GM18511 (cell line): Measurements from ENCODE around the gene CATSPERZ.
"Not testable (repeated sequence)": the region's sequence is repeated elsewhere in the genome, so short reads cannot be mapped to it uniquely, and the experiment has no call there.

Source experiments
- ATAC-seq: cut with Tn5 transposase; IDR thresholded peaks from one replicate; pipeline ENCODE4 v1.9.1; 2021; ENCODE audit warnings: mild to moderate bottlenecking, moderate library complexity; ENCODE audit not compliant: unreplicated experiment

CATSPERZ gene

DNA sequence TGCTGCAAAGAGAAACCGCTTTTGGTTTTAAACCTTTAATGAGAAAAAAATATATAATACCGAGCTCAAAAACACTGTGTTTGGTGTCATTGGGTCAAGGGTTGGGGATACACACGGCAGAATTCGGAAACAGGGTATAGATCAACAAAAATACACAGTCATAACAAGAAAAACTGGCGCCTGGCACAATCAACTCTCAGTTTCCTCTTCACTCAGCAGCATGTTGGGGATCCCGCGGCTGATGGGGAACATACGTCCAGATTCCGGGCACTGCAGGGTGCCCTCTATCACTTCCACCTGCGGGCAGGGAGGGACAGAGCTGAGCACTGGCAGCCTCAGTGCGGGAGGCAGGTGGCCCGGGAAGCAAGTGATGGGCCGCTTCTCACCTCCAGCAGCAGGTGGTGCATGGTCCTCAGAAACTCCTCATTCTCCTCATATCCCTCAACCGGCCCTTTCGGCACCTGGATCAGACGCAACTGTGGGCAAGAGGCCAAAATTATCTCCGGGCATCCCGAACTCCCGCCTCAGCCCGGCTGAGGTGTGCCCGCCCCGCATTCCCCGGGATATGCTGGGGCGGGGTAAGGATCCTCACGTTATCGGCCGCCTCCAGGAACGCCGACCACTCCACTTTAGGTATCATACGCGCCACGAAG lies 16.6 kb downstream of the CATSPERZ start:
- peak; percentile 3 for ATAC-seq

DNA sequence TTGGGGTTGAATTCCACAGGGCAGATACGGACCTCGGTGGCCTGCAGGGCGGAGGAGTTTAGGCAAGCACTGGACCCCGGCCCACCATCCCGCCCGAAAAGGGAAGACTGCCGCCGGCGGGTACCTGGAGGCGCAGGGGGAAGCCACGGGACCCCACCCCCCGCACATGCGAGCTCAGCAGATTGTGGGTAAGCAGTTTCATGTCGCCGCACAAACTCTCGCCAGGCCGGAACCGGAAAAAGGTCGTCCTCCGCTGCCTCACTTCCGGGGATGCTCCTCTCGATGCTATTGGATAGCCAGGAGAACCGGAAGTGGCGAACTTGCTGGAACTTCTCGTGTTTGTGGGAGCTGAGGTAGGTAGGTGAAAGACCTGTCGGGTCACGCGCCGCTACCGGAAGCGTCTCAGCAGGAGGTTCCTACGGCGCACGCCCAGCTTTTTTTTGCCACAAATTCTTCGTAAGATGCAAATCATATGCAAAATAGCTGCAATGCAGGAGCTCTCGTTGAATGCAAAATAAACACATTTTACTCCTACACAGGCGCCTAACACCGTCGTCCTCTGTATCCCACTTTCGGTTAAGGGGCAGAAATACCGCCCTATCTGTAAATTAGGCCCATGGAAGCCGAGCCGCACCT lies 17.3 kb downstream of the CATSPERZ start, which contains the start of gene TRMT112:
Gene TRMT112, minus strand, starts transcription at position 235 of the 636 bp plus-strand sequence. Its CDS starts 33 bp downstream, at position 202.
- peak; percentile 70 for ATAC-seq

DNA sequence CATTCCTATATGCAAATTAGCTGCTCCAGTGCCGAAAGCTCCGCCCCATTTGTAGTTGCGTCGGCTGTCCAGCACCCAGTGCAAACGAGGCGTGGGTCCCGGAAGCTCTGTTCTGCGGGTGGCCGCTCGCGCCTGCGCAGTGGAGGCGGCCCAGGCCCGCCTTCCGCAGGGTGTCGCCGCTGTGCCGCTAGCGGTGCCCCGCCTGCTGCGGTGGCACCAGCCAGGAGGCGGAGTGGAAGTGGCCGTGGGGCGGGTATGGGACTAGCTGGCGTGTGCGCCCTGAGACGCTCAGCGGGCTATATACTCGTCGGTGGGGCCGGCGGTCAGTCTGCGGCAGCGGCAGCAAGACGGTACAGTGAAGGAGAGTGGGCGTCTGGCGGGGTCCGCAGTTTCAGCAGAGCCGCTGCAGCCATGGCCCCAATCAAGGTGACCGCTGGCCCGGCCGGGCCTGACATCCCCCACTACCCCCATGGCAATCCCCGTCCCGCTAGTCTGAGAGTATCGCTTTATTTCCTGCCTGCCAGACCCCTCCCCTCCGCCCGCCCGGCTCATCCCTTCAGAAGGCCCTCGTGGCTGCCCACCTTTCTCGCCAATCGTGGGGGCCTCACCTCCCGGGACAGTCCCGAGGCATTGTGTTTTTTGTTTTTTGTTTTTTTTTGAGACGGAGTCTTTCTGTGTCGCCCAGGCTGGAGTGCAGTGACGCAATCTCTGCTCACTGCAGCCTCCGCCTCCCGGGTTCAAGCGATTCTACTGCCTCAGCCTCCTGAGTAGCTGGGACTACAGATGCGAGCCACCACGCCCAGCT lies 18.0 kb downstream of the CATSPERZ start, which contains the start of gene PRDX5:
Gene PRDX5, plus strand, starts transcription at position 161 of the 805 bp plus-strand sequence. Its CDS starts 95 bp downstream, at position 256.
- peak; percentile 77 for ATAC-seq

DNA sequence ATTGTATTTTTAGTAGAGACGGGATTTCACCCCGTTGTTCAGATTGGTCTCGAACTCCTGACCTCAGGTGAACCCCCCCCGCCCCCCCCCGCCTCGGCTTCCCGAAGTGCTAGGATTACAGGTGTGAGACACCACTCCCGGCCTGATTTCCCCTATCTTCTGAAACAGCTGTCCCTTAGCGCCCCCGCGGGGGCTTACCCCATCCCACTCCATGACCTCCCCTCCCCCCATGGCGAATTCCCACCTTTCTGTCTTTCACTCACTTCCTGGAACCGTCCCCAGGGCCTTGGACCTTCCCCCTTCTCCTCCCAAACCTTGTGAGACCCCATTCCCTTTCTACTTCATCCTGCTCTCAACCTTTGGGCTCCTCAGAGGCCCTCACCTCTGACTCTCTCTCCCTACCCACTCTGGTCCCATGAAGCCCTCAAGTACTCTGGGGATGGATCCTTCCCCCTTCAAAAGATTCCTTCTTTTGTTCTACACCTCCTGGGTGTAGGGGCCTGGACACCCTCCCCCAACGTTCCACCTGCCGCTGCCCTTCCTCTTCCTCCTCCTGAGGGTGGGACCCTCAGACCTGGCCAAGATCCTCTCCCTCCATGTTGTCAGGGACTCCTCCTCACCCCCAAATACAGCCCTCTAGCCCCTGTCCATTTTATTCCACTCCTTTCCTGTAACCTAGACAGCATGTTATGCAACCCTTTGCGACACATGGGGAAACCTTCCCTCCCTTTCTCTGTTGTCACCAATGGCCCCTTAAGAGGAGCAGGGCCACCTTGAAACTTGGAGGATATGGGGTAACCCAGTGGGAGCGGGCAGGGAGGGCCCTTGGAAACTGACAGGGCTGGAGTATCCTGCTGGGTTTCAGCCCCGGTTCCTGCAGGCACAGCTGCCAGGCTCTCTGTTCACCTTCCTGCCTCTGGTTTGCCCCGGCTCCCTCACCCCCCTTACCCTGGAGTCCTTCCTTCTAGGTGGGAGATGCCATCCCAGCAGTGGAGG lies 18.9 kb downstream of the CATSPERZ start:
- no peak for ATAC-seq

DNA sequence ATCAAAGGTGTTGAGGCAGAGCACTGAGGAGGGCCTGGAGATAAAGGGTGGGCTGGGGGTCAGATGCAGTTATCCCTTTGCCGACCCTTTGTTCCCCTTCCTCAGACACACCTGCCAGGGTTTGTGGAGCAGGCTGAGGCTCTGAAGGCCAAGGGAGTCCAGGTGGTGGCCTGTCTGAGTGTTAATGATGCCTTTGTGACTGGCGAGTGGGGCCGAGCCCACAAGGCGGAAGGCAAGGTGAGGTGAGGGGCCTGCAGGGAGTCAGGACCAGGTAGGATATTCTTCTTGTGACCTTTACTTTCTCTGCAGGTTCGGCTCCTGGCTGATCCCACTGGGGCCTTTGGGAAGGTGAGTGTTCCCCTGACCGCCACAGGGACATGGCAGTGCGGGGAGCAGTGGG lies 20.4 kb downstream of the CATSPERZ start:
- ATAC-seq: no peak

DNA sequence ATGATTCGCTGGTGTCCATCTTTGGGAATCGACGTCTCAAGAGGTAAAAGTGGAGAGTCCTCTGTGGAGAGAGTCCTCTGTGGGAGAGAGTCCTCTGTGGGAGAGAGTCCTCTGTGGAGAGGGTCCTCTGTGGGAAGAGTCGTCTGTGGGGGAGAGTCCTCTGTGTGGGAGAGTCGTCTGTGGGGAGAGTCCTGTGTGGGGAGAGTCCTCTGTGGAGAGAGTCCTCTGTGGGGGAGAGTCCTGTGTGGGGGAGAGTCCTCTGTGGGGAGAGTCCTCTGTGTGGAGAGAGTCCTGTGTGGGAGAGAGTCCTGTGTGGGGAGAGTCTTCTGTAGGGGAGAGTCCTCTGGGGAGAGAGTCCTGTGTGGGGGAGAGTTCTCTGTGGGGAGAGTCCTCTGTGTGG lies 20.9 kb downstream of the CATSPERZ start:
- no peak for ATAC-seq

DNA sequence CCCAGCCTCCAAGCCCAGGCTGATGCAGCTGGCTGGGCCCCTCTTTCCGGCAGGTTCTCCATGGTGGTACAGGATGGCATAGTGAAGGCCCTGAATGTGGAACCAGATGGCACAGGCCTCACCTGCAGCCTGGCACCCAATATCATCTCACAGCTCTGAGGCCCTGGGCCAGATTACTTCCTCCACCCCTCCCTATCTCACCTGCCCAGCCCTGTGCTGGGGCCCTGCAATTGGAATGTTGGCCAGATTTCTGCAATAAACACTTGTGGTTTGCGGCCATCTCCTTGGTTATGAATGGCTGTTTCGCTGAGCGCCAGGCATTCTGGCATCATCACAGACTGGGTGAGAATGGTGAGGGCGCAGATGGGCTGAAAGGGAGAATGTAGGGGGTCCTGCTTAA lies 21.4 kb downstream of the CATSPERZ start:
- no peak for ATAC-seq

DNA sequence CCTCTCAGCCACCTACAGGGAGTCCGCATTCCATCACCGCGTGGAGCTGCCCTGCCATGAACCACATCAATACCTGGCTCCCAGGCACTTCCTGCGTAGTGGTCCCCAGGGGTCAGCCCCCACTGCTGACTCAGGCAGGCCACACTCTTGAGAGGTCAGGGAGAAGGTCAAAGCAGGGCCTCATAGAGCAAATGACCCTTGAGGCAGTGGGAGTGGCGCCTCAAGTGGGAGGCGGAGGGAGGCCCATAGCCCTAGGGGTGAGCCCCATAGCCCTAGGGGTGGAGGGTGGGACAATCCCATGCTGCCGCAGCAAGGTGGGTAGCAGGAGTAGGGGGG lies 22.7 kb downstream of the CATSPERZ start:
- no peak for ATAC-seq

DNA sequence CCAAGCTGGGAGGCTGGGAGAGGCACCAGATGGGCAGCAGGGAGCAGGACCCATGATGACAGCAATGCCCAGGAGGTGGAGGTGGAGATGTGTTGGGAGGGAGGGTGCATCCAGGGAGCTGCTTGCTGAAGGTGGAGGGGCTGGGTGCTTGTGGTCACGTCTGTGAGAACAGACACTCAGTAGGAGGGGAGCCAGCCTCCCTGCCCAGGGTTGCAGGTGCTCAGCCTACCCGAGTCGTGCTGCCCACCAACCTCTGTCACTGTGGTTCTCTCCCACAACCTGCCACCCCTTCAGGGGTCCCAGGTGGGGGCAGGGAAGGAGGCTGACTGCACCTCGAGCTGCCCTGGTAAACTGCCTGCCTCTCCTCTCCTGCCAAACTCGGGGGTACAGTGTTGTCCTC lies 23.2 kb downstream of the CATSPERZ start:
- no peak for ATAC-seq

DNA sequence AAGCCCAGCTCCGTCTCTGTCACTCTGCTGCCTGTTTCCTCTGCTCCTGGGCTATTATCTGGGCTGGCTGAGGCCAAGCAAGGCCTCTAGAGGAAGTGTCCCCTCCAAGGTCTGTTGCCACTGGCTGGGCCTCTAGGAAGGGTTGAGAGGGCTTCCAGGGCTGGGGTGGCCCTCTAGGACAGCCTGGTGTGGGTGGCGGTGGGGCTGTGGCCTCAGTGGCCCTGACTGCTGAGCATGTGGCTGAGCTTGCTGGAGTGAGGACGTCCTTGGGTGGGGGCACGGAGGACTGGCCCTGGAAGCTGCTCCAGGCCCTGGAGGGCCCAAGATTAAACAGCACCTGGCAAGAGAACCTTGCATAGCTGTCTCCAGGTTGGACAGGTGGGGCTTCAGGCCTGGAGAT lies 23.8 kb downstream of the CATSPERZ start:
- ATAC-seq: not testable (repeated sequence)

DNA sequence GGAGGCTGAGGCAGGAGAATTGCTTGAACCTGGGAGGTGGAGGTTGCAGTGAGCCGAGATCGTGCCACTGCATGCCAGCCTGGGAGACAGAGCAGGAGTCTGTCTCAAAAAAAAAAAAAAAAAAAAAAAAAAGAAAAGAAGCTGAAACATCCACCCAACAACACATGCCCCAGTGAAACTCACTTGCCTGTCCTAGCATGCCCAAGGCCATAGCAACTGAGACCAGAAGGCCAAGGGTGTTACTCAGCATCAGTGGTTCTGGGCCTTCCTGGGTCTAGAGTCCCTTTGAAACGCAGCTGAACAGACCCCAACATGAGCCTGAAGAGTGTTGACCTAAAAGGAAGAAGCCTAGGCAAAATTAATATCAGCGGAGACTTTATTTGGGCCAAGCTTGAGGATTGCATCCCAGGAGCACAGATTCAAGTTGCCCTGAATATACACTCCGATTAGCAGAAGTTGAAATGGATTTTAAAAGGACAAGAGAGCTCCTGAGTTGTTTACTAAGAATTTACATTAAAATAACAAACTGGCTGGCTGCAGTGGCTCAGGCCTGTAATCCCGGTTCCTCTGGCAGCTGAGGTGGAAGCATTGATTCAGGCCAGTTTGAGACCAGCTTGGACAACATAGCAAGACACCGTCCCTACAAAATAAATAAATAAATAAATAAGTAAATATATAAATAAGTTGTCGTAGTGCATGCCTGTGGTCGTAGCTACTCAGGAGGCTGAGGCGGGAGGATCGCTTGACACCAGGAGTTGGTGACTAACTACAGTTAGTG lies 24.7 kb downstream of the CATSPERZ start:
- no peak for ATAC-seq

DNA sequence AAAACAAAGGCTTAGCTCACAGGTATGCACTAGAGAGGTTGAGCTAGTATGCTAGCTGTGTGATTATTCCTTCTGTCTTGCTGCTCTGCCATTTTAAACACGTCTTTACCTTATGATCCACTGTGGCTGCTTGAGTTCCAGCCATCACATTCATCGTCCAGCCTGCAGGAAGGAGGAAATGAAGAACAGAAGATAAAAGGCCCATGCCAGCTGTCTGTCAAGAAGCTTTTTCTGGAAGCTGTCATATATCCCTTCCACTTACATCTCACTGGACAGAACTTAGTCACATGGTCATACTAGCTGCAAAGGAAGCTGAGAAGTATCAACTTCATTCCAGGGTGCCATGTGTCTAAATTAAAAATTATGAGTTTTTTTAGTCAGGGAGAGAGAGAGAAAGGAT lies 27.2 kb downstream of the CATSPERZ start:
- ATAC-seq: no peak

DNA sequence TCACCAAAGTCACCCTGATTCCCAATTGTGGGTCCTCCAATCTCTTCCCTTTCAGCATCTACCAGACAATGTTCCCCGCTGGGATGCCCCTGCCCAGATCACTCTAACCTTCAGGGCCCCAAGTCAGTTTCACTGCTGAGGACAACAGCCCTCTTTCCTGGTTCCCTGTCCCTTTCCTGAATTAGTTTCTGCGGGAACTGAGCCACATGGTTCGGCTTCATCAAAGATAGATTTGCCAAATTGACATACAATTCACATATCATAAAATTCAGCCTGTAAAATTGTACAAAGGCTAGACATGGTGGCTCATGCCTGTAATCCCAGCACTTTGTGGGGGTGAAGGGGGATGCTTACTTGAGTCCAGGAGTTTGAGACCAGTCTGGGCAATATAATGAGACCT lies 27.8 kb downstream of the CATSPERZ start:
- ATAC-seq: no peak

DNA sequence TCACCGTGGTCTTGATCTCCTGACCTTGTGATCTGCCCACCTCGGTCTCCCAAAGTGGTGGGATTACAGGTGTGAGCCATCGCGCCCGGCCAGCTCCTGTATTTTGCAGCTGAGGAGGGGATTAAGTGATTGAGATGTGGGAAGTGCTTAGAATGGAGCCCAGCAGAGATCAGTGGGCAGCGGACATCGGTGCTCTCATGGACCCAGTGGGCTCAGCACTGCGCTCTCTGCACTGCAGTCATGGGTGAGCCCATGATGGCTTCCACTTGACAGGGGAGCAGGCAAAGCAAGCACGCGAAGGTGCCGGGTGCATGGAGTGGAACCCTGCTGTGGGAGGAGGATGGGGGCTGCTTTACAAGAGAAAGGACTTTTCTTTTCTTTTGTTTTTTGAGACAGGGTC lies 30.7 kb downstream of the CATSPERZ start:
- ATAC-seq: no peak

DNA sequence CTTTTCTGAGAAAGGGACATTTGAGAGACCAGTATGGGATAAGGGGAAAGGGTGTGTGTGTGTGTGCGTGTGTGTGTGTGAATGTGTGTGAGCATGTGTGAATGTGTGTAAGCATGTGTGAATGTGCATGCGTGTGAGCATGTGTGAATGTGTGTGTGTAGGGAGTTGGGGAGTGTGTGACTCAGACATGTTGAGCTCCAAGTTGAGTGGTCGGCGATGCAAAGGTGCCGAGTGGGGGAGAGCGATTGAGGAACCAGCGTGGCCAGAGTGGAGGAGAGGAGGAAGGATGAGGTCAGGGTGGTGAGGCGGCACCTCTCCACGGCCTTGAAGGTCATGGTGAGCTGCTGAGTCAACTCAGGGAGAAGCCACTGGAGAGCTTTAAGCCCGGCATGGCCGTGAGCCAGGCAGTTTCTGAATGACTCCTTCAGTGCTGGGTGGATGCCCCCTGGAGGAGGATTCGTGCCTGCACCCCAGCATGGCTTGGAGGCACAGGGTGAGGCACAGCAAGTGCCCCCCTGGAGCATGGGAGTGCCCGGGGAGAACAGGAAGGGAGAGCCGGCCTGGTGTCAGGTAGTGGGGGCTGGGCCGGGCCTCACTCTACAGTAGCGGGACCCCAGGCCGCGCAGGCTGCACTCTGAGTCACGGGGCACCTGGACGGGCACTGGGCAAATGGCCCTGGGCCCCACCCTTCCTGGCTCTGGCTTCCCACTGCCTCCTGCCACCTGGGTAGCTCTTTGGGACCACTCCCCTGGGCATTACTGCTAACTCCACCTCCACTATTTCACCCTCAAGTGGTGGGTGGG lies 31.6 kb downstream of the CATSPERZ start:
- ATAC-seq: peak; percentile 59

DNA sequence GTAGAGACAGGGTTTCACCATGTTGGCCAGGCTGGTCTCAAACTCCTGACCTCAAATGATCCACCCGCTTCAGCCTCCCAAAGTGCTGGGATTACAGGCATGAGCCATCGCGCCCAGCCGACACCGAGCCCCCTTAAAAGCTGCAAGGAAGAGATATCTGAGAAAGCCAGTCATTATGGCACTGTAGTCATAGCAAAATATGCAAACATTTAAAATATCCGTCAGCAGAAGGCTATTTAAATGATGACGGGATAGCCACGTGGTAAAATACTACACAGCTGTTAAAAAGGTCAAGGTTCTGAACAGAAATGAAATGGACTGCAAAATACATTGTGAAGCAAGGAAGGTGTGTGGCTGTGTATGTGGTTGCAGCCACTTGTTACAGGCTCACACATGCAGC lies 33.4 kb downstream of the CATSPERZ start:
- no peak for ATAC-seq

DNA sequence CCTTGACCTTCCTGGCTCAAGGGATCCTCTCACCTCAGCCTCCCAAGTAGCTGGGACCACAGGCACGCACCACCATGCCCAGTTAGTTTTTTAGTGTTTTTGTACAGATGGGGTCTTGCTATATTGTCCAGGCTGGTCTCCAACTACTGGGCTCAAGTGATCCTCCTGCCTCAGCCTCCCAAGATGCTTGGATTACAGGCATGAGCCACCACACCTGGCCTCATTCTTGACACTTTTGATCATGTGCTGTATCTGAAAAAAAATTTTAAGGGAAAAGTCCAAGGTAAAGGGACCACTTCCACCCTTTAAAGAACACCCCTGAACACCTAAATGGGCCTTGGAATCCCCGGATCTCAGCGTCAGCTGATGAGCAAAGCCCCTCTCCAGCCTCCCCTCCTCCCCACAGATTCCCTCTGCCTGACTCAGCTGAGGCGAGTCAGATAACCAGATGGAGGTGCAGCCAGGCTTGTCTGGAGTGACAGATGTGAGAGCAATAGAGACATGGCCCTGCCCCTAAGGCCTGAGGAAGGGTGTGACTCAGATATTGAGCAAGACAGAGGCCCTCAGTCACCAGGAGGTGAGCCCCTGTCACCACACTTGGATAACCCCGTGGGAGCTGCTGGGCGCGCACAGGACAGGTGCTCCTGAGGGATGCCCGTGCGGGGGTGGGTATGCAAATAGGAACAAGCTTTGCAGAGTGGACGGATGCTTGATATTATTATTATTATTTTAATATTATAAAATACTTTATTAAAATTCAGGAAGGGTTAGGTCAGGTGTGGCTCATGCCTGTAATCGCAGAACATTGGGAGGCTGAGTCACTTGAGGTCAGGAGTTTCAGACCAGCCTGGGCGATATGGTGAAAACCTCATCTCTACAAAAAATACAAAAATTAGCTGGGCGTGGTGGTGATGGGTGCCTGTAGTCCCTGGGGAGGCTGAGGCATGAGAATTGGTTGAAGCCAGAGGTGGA lies 34.9 kb downstream of the CATSPERZ start:
- ATAC-seq: peak; percentile 81
